Neural cell (in vitro differentiated cells): ENCODE results near the gene USP2.

Experiments used
- CTCF ChIP-seq: fragments of 450-650 bp; IDR thresholded peaks from 2 replicates; pipeline ENCODE4 v1.5.1; 2014; ENCODE audit warnings: antibody characterized with exemption, mild to moderate bottlenecking, moderate library complexity; ENCODE audit not compliant: poor library complexity, severe bottlenecking
- EZH2 ChIP-seq: fragments of 200-600, 300-800 bp; shearing (Covaris generic), sonication (generic); IDR thresholded peaks from 2 replicates; pipeline ENCODE4 v1.6.1; 2014; ENCODE audit warnings: antibody characterized with exemption, low read length, borderline replicate concordance, mild to moderate bottlenecking; ENCODE audit not compliant: insufficient read depth, poor library complexity, severe bottlenecking
- RAD21 ChIP-seq: fragments of 450-650 bp; conservative IDR thresholded peaks from 2 replicates; pipeline ENCODE4 v1.6.1; 2014; ENCODE audit warnings: antibody characterized with exemption, mild to moderate bottlenecking, moderate library complexity
- TAF1 ChIP-seq: IDR thresholded peaks from 2 replicates; pipeline ENCODE4 v1.6.1; 2012; ENCODE audit warnings: low read depth
- TF ChIP-seq, protein P1 (sequence below): IDR thresholded peaks from 2 replicates; pipeline ENCODE4 v1.6.1; 2012; ENCODE audit warnings: borderline replicate concordance

DNA sequence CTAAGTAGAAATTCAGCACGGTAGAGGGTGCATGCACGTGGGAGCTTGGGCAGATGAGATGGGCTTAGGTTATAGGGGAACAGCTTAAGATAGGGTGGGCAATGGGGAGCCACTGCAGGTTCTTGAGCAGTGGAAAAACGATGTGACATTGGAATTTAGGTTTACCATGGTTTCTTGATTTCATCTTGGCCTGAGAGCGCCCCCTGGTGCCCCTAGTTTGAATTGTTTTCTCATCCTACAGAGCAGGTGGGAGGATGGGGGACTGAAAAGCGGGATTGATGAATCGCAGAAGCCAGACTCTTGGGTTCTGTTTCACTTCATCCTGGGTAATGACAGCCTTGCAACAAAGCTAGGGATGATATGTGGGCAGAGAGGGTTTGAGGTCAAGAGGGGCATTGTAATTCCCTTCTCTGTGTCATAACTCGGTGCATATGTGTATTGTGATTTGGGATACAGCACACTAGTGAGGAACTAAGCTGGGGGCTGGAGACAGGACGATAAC is 57.9 kb downstream of the USP2 start:
- TF ChIP-seq EZH2 (no peak), CTCF (peak; percentile 68), RAD21 (peak; percentile 64), TAF1 (no peak)
- TF ChIP-seq, protein P1, sequence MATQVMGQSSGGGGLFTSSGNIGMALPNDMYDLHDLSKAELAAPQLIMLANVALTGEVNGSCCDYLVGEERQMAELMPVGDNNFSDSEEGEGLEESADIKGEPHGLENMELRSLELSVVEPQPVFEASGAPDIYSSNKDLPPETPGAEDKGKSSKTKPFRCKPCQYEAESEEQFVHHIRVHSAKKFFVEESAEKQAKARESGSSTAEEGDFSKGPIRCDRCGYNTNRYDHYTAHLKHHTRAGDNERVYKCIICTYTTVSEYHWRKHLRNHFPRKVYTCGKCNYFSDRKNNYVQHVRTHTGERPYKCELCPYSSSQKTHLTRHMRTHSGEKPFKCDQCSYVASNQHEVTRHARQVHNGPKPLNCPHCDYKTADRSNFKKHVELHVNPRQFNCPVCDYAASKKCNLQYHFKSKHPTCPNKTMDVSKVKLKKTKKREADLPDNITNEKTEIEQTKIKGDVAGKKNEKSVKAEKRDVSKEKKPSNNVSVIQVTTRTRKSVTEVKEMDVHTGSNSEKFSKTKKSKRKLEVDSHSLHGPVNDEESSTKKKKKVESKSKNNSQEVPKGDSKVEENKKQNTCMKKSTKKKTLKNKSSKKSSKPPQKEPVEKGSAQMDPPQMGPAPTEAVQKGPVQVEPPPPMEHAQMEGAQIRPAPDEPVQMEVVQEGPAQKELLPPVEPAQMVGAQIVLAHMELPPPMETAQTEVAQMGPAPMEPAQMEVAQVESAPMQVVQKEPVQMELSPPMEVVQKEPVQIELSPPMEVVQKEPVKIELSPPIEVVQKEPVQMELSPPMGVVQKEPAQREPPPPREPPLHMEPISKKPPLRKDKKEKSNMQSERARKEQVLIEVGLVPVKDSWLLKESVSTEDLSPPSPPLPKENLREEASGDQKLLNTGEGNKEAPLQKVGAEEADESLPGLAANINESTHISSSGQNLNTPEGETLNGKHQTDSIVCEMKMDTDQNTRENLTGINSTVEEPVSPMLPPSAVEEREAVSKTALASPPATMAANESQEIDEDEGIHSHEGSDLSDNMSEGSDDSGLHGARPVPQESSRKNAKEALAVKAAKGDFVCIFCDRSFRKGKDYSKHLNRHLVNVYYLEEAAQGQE, result no peak
